Measurements from ENCODE around the gene XCL2. TPM values are rescaled to one million over a fixed set of nuclear protein-coding genes. Genes with fewer than 3 reads are reported as not detected.

Gene XCL2, protein sequence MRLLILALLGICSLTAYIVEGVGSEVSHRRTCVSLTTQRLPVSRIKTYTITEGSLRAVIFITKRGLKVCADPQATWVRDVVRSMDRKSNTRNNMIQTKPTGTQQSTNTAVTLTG
- not detected in 2 replicates for total RNA-seq

GRCh38 chr1:168543840-168544498 is at the start of gene XCL2:
TSS of gene XCL2 (minus strand) at chr1:168543997. CDS start at chr1:168543964, 33 bp downstream.

DNA sequence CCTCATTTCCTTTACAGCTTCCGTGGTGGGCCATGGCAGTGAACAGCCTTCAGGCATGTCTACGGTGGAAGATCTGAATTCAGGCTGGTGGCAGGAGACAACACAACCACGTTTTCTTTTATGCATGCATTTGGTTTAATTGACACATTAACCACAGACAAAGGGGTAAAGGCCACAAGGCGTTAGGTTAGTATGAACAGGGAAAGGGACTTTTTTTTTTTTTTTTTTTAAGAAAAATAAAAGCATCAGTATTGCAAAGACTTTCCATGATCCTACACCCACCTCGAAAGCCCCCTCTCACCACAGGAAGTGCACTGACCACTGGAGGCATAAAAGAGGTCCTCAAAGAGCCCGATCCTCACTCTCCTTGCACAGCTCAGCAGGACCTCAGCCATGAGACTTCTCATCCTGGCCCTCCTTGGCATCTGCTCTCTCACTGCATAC is 32.5 kb upstream of the XCL2 start, which contains the start of gene XCL1:
XCL1 (plus strand) TSS at position 361 of the 444 bp plus-strand sequence; CDS start at position 394, 33 bp downstream.

Other genes with a start within 250 kb of the XCL2 start
- gene XCL1, start 32.6 kb upstream of the XCL2 start, total RNA-seq, result not detected in 2 replicates
- gene DPT, start 185.2 kb upstream of the XCL2 start, total RNA-seq, result not detected in 2 replicates

Measured in tracheal epithelial cell (primary cell).